Measurements from ENCODE around the gene FAM89B. TPM values are rescaled to one million over a fixed set of nuclear protein-coding genes. Genes with fewer than 3 reads are reported as not detected.

FAM89B gene
- total RNA-seq, 6 experiments from 2014 or later, result 40.9 to 52.8 (median 43.7) TPM

- peaks cover 42% of the 10 kb centered on the region for H3K4me1 Mint-ChIP-seq (ENCODE audit: low read depth)
- H3K9me3 Mint-ChIP-seq, result no peaks in the 10 kb centered on the region
- peaks cover 29% of the 10 kb centered on the region for H3K36me3 Mint-ChIP-seq (ENCODE audit: low read depth)
- no peak overlapping the region for H3K27ac Mint-ChIP-seq
- TF ChIP-seq, protein P1, sequence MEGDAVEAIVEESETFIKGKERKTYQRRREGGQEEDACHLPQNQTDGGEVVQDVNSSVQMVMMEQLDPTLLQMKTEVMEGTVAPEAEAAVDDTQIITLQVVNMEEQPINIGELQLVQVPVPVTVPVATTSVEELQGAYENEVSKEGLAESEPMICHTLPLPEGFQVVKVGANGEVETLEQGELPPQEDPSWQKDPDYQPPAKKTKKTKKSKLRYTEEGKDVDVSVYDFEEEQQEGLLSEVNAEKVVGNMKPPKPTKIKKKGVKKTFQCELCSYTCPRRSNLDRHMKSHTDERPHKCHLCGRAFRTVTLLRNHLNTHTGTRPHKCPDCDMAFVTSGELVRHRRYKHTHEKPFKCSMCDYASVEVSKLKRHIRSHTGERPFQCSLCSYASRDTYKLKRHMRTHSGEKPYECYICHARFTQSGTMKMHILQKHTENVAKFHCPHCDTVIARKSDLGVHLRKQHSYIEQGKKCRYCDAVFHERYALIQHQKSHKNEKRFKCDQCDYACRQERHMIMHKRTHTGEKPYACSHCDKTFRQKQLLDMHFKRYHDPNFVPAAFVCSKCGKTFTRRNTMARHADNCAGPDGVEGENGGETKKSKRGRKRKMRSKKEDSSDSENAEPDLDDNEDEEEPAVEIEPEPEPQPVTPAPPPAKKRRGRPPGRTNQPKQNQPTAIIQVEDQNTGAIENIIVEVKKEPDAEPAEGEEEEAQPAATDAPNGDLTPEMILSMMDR (IDR thresholded peaks at IDR 0.05), result no peak
- no peak for DNase-seq
- H3K27me3 Mint-ChIP-seq (ENCODE audit: insufficient read depth), result peaks cover 3% of the 10 kb centered on the region; the same call in 1 of the 2 replicates
- H3K4me3 Mint-ChIP-seq, result no peak overlapping the region
These were observed 35.5 kb downstream of the FAM89B start for GRCh38 chr11:65607614-65608426.

DNA sequence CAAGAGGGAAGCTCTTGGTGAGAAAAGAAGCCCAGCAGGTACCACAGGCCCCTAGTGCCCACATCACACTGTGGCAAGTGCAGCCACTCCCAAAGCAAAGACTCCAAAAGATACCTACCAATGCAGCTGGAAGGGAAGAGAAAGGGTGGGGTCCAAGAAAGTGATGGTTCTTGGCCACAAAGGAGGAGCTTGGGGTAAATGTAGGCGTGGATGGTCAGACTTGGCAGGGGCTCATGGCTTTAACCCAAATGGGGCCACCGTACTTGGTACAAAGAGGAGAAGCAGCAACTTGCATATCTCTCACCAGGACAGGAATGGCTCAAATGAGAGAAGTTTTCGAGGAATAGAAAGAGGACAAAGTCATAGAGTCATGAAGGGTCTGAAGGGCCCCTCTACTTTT is 36.9 kb downstream of the FAM89B start:
- peaks cover 48% of the 10 kb centered on the region for H3K4me1 Mint-ChIP-seq (ENCODE audit: low read depth)
- H3K4me3 Mint-ChIP-seq, result no peak overlapping the region
- DNase-seq, result no peak
- TF ChIP-seq, protein P1 (IDR thresholded peaks at IDR 0.05), result no peak
- H3K9me3 Mint-ChIP-seq, result no peaks in the 10 kb centered on the region
- H3K36me3 Mint-ChIP-seq (ENCODE audit: low read depth), result peaks cover 18% of the 10 kb centered on the region
- peaks cover 3% of the 10 kb centered on the region; the same call in 1 of the 2 replicates for H3K27me3 Mint-ChIP-seq (ENCODE audit: insufficient read depth)
- H3K27ac Mint-ChIP-seq, result peak overlapping the region; percentile 15; the same call in 1 of the 2 replicates

GRCh38 chr11:65609665-65610064 is 37.3 kb downstream of the FAM89B start:
- H3K27ac Mint-ChIP-seq, result peak overlapping the region; percentile 19; the same call in 1 of the 2 replicates
- H3K36me3 Mint-ChIP-seq (ENCODE audit: low read depth), result peaks cover 15% of the 10 kb centered on the region
- peak overlapping the region; percentile 1; the same call in 1 of the 2 replicates for H3K4me3 Mint-ChIP-seq
- H3K9me3 Mint-ChIP-seq, result no peaks in the 10 kb centered on the region
- H3K4me1 Mint-ChIP-seq (ENCODE audit: low read depth), result peaks cover 48% of the 10 kb centered on the region
- TF ChIP-seq, protein P1 (IDR thresholded peaks at IDR 0.05), result no peak
- peaks cover 3% of the 10 kb centered on the region; the same call in 1 of the 2 replicates for H3K27me3 Mint-ChIP-seq (ENCODE audit: insufficient read depth)
- DNase-seq, result no peak

DNA sequence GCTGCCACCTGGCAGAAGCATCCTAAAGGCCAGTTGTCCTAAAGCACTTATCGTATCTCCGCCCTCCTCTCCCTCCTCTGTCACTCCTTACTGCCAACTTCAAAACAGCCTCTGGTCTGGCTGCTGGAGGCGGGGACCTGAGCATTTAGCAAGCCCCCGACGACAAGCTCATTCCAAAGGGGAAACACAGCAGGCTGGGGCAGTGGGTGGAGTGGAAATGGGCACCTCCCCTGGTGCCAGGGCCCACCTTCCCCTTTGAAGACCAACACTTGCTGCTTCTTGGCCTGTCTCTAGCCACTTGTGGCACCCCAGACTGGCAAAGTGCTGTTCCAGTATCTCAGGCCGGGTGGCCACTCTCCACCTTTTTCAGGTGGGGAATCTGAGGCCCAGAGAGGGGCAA is 38.1 kb downstream of the FAM89B start:
- H3K4me3 Mint-ChIP-seq, result peak overlapping the region; percentile 1
- peak overlapping the region; percentile 19; the same call in 1 of the 2 replicates for H3K27ac Mint-ChIP-seq
- peaks cover 15% of the 10 kb centered on the region for H3K36me3 Mint-ChIP-seq (ENCODE audit: low read depth)
- peaks cover 3% of the 10 kb centered on the region for H3K27me3 Mint-ChIP-seq (ENCODE audit: insufficient read depth)
- DNase-seq, result no peak
- no peaks in the 10 kb centered on the region for H3K9me3 Mint-ChIP-seq
- TF ChIP-seq, protein P1 (IDR thresholded peaks at IDR 0.05), result no peak
- peaks cover 48% of the 10 kb centered on the region for H3K4me1 Mint-ChIP-seq (ENCODE audit: low read depth)

- Mint-ChIP-seq H3K4me1 (ENCODE audit: low read depth) (peaks cover 48% of the 10 kb centered on the region), H3K9me3 (no peaks in the 10 kb centered on the region), H3K4me3 (peak overlapping the region; percentile 96), H3K27me3 (ENCODE audit: insufficient read depth) (peaks cover 3% of the 10 kb centered on the region), H3K36me3 (ENCODE audit: low read depth) (peaks cover 15% of the 10 kb centered on the region), H3K27ac (peak overlapping the region; percentile 77; the same call in 1 of the 2 replicates)
- TF ChIP-seq, protein P1 (IDR thresholded peaks at IDR 0.05), result no peak
- DNase-seq, result no peak
These were observed 38.9 kb downstream of the FAM89B start for GRCh38 chr11:65611028-65611757.
